COLO668 (cell line): ENCODE data around the gene TMEM17.

Source experiments
- DNase-seq: peaks from one replicate; lab custom pipeline; 2025; ENCODE audit not compliant: unreplicated experiment; lab: John Stamatoyannopoulos, UW

The TMEM17 gene

GRCh38 chr2:62512384-62512783 lies 6.4 kb upstream of the TMEM17 start:
- no peak for DNase-seq

DNA sequence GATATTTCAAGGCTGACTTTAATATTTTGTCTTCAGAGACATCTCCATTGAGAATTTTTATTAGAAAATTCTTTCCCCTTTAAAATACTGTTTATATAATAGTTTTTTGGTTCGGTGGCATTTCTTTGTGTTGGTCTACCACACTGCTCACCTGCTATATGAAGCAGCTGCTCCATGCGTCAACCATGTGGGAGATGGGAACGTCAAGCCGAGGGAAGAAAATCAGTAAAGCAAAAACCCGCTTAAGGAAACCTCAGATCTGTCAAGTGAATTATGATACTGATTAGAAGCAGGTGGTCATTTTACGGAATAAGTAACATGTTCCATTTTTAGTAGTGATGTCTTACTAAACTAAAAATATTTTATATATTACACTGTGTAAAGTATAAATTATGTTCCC lies 5.6 kb upstream of the TMEM17 start:
- no peak for DNase-seq

GRCh38 chr2:62506421-62506750 lies 391 bp upstream of the TMEM17 start:
- DNase-seq = no peak

DNA sequence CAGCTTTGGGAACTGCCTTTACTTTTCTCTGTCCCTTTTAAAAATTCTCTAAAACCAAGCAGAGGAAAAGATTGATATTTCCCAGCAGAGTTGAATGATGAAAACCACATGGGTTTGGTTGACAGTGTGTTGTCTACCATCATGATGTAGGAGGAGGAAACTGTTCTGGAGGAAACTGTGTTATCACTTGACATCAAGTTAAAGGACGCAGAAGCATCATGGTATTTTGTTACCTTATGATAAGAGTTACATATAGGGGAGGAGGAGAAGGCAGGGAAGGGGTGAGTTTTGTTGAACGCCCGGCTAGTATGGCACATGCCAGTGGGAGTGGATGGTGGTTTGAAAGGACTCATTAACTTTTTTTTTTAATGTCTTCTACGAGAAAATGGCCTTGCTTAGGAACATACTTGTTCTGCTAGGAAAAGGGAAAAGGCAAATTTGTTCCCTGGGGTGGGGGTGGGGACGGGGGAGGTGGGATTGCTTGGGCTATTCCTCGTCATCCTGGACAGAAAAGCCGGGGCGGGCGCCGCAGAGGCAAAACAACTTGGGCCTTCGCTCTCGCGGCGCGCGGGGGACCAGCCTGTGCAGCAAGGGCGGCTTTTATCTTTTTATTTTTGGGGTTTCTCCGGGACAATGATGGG lies 766 bp downstream of the TMEM17 start:
- no peak for DNase-seq

GRCh38 chr2:62504657-62505056 lies 1.3 kb downstream of the TMEM17 start:
- no peak for DNase-seq

- no peak for DNase-seq
These were observed 4.0 kb downstream of the TMEM17 start for GRCh38 chr2:62501794-62502500.

GRCh38 chr2:62501069-62501468 lies 4.9 kb downstream of the TMEM17 start:
- DNase-seq = no peak

- no peak for DNase-seq
These were observed 6.5 kb downstream of the TMEM17 start for GRCh38 chr2:62499430-62500060.

DNA sequence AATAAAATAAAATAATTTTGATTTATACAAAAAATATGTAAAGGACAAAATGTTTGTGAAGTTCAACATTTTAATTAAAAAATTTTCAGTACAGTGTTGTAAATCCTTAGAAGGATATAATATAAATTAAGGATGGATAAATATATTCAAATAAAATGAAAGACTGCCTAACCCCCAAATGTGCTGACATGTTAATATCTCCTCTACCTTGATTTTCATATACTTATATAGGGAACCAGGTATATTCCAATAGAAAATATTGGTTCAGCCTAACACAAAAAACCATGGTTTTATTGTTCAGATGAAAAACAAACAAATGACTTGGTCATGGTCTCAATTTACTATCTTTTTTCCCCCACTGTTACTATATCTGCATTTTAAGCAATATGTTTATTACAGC lies 7.3 kb downstream of the TMEM17 start:
- DNase-seq = no peak

GRCh38 chr2:62495761-62496160 lies 10.2 kb downstream of the TMEM17 start:
- DNase-seq = no peak

- DNase-seq = no peak
These were observed 13.9 kb downstream of the TMEM17 start for GRCh38 chr2:62492048-62492447.

DNA sequence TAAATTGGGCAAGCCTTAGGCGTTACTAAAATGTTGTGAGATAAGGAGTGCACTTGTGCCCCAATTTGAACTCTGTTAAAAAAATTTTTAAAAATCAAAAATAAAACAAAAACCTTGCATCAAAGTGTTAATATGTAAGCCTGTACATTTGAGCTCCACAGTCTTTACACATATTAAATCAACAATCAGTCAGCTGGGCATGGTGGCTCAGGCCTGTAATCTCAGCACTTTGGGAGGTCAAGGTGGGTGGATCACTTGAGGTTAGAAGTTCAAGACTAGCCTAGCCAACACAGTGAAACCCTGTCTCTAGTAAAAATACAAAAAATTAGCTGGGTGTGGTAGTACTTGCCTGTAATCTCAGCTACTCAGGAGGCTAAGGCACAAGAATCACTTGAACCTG lies 16.3 kb downstream of the TMEM17 start:
- DNase-seq = no peak

GRCh38 chr2:62489162-62489561 lies 16.8 kb downstream of the TMEM17 start:
- no peak for DNase-seq

- no peak for DNase-seq
These were observed 19.6 kb downstream of the TMEM17 start for GRCh38 chr2:62486439-62486765.

DNA sequence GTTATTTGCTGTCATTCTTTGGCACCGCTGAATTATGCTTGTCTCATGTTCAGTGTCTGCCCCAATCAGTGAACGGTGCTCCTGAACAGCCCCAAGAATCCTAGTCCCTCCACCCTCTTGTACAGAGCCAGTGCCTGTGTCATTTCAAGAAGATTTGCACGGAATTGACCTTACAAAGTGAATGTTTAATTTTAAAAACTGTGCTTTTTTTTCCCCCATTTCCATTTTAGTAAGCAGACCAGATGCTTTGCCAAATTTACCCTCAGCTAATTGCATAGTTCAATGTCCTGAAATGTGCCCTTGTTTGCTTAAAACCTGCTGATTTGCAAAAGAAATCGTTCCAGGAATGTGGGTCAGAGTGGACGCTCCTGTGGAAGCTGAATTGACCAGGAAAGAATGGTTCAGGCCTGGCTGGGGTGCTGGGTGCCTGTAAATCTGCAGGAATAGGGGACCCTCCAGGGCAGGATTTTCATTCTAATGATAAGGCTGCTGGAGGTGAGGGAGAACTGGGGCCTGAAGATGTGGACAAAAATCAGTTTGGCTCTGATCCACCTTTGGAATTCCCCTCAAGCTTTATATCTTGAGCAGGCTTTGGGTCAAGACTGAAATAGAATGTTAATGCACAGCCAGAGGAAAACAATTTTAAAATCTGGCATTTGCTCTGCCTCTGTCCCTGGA lies 20.1 kb downstream of the TMEM17 start:
- DNase-seq = no peak

GRCh38 chr2:62482558-62483352 lies 23.2 kb downstream of the TMEM17 start:
- no peak for DNase-seq

- DNase-seq = no peak
These were observed 26.1 kb downstream of the TMEM17 start for GRCh38 chr2:62479917-62480316.

DNA sequence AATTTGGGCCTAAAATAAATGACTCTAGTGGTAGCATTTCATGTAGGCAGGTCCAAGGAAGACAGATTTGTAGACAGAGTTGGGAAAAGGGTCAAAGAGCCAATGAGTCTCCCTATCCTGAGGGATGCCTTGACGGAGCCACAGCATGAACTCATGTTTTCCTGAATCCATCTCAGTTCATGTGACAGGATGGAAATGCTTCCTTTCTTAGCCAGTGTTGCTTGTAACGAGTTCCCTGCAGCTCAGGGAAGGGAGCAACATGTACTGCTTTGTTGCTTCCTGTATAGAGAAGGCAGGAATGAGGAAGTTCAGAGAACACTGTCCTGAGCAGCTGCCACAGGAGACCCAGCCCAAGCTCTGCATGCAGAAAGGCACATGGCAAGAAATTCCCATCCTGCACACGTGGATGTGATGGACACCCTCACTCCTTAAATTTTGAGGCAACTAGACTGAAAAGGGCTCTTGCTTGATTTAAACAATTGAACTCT lies 27.9 kb downstream of the TMEM17 start:
- no peak for DNase-seq

- no peak for DNase-seq
These were observed 28.4 kb downstream of the TMEM17 start for GRCh38 chr2:62477573-62477972.

DNA sequence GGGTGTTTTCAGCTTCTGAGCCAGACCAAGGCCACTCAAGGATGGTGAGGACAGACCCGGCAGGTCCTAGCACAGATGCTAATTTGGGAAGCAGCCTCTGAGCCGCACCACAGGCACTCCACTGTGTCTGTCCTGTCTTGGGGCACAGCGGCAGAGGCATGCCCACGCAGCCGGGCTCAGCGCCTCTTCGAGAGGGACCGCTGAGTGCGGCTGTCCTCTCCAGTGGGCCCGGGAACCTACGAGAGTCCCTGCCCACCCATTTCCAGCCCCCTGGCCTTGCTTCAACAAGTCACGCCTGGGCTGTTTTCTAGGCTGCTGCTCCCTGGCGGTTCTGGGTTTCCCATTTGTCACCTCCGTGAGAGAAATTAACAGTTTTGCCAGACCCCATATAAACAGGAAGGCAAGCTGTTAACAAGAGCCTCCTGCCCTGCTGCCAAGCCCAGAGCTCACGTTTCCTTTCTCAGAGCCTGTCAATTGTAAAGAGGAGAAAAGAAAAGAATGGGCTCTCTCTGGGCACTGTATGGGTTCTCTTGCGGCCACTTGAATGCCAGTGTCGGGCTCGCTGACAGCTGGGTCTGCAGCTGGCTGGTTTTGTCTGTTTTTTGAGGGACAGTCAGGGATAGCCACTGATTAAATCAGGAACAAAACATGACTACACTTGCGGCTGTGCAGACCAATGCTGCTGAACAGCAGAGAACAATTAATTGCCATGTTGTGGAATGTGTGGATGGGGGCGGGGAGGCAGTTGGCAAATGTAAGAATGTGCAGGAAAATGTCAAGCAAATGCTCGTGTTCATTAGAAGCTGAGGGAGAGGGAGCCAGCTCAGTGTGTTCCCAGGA lies 30.6 kb downstream of the TMEM17 start:
- DNase-seq = no peak
